Hypothalamus (tissue), 51 donors: ENCODE results near the gene SUFU.
"Not testable (repeated sequence)": the region's sequence is repeated elsewhere in the genome, so short reads cannot be mapped to it uniquely, and the experiment has no call there.

ENCODE experiments used
- DNase-seq, 51 donors: peaks; one replicate each; lab custom pipeline; 2025; lab: John Stamatoyannopoulos, UW

Gene SUFU

DNA sequence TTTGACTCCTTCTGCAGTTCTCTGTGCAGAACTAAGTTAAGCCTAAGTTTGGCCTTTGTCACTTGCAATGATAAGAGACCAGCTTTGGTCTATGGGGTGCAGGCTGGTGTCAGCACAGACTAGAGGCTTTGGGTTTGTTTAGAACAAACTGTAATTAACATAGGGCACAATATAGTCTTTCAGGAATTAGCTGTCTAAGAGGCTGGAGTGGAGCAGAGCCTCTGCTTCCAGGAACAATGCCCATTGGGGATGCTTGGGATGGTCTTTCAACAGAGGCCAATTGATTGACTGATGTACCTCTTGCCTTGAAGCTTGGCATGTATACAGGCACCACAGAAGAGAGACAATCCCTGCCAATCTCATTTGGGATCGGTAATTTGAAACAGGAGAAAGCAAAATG lies 4.7 kb downstream of the SUFU start:
- peak in 4 of 51 donors; percentile 7 to 36 (median 14) for DNase-seq

- no peak for DNase-seq
Observed at GRCh38 chr10:102509387-102509786, 5.6 kb downstream of the SUFU start.

DNA sequence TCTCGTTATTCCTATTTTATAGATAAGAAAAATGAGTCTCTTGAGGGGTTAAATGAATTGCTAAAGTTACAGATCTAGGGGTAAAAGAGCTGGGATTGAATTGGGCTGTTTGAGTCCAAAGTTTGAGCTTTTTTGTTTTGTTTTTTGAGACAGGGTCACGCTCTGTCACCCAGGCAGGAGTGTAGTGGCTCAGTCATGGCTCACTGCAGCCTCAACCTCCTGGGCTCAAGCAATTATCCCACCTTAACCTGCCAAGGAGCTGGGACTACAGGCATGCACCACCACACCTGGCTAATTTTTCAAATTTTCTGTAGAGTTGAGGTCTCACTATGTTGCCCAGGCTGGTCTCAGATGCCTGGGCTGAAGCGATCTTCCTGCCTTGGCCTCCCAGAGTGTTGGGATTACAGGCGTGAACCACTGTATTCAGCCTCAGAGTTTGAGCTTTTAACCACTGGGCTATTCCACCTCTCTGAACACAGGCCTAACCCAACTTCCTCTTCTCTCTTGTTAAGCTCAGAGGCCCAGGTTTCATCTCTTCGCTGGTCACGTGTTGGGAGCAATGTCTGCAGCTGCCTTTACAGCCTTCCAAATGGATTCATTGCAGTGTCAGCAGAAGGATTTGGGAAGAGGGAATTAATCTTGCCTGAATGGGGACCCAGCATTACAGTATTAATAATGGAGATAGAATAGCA lies 8.0 kb downstream of the SUFU start:
- DNase-seq = no peak

DNA sequence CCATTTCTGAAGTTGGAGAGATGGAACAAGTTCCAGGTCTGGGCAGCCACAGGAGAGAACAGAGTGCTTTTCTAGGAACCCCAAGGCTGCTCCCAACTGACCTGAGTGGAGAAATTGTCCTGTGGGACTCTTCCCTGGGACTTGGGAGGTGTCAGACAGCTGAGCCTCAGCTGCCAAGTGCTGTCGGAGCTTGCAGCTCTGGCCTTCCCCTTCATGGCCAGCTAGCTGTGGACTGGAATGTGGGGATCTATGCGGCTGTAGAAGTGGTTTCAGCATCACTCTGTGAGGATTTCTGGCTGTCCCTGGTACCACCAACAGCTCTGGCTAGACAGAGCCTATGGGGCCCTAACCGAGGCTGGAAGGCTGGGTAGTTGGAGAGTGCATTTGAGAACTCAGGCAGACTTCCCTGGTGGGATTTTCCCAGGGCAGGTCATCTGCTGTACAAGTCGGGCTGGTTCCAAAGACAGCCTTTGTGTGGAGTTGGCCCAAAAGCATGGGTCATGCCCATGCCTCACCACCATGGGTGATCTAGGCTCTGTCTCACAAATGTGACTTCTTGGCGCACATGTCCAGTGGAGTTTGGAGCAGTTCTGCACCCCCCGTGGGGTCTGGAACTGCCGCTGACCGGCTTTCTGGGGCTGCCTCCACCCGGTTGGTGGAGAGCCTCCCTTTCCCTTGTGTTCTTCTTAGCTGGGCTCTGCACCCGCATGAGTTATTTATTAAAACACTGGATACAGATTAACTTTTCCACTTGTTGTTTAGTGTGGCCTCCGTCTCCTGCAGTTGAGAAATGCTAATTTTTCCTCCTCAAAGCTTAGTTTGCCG lies 10.9 kb downstream of the SUFU start:
- DNase-seq = peak in 1 of 51 donors; percentile 24

DNA sequence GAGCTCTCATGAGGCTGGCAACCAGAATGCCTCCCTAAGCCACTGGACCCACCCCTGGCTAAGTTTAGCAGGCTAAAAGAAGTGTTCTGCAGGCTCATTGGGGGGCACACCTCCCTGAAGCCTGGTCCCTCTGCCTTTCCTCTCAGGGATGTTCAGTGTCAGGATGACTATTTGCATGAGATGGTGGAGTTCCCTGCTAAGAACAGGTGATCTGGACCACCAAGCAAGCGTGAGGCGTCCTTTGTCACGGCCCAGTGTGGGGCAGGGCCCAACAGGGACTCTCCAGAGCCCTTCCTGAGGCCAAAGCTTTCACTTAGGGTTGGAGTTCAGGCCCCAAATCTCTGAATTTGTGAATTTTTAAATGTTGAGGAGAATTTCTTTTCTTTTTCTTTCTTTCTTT lies 12.0 kb downstream of the SUFU start:
- no peak for DNase-seq

- DNase-seq = no peak
Observed at GRCh38 chr10:102517553-102517952, 13.8 kb downstream of the SUFU start.

DNA sequence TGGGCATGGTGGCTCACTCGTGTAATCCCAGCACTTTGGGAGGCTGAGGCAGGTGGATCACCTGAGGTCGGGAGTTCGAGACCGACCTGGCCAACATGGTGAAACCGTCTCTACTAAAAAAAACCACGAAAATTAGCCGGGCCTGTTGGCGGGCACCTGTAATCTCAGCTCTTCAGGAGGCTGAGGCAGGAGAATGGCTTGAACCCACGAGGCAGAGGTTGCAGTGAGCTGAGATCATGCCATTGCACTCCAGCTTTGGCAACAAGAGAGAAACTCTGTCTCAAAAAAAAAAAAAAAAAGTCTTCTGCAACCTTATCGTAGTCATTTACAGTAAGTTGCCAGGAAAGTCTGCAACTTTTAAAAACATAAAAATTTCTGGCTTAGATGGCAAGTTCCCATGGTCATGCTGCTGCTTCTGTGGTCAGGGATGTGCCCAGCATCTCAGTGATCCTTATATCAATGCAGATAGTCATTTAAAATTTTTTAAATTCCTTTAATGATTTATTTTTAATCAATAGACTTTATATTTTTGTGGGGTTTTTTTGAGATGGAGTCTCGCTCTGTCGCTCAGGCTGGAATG lies 15.6 kb downstream of the SUFU start:
- DNase-seq = no peak

GRCh38 chr10:102522874-102523249 lies 19.1 kb downstream of the SUFU start:
- DNase-seq = no peak

- no peak for DNase-seq
Observed at GRCh38 chr10:102523250-102524029, 19.7 kb downstream of the SUFU start.

DNA sequence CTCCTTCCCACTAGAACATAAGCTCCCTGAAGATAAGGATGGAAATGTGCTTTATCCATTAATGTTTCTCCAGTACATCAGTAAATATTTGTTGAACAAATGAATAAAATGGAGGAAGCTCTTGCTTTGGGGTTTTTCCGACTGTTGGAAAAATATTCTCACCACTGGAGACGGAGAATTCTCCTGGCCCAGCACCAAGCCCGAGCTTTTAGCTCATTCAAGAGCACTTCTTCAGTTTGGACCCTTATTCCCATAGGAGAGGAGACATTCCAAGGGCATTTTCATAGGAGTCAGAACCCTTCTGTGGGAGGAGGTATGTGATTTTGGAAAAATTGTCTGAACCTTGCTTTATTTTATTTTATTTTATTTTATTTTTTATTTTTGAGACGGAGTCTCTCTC lies 21.0 kb downstream of the SUFU start:
- no peak for DNase-seq

- DNase-seq = no peak
Observed at GRCh38 chr10:102527546-102527945, 23.8 kb downstream of the SUFU start.

GRCh38 chr10:102534333-102534732 lies 30.6 kb downstream of the SUFU start:
- no peak for DNase-seq

DNA sequence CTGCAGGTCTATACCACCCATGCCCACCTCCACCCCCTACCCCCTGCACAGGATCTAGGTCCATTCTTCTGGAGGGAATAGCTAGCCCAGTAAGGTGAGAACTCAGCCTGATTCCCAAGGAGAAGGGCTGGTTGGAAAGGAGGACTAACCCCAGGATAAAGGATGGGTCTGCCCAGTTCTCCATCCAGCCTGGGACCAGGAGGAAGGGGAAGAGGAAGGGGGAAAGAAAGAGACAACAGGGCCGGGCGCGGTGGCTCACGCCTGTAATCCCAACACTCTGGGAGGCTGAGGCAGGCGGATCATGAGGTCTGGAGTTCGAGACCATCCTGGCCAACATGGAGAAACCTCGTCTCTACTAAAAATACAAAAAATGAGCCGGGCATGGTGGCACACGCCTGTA lies 31.2 kb downstream of the SUFU start:
- not testable (repeated sequence) for DNase-seq

DNA sequence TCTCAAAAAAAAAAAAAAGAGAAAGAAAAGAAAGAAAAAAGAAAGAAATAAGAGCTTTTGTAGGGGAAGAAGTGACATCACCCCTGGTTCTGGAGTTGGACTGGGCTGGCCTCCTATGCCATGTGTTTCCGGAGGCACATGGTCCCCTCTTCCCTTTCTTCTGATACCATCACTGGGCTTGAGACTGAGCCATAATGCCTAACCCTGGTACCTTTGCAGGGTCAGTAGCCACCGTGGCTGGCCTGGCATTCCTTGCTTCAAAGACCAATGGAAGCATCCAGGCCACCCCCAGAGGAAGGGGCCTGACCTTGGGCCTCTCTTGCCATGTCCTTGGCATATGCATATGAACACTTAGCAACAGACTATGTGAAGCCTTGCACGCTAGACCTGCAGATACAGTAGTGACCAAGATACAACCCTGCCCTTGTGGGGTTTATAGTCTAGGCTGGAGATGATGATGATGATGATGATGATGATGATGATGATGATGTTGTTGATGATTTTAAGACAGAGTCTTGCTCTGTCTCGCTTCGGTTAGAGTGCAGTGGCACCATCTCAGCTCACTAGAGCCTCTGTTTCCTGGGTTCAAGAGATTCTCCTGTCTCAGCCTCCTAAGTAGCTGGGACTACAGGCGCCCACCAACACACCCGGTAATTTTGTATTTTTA lies 31.8 kb downstream of the SUFU start:
- no peak for DNase-seq

GRCh38 chr10:102537367-102537766 lies 33.6 kb downstream of the SUFU start:
- no peak for DNase-seq

- no peak for DNase-seq
Observed at GRCh38 chr10:102537948-102538347, 34.2 kb downstream of the SUFU start.

GRCh38 chr10:102538811-102539210 lies 35.0 kb downstream of the SUFU start:
- DNase-seq = no peak

- DNase-seq = no peak
Observed at GRCh38 chr10:102540023-102540422, 36.3 kb downstream of the SUFU start.

GRCh38 chr10:102542800-102543418 lies 39.1 kb downstream of the SUFU start:
- no peak for DNase-seq

DNA sequence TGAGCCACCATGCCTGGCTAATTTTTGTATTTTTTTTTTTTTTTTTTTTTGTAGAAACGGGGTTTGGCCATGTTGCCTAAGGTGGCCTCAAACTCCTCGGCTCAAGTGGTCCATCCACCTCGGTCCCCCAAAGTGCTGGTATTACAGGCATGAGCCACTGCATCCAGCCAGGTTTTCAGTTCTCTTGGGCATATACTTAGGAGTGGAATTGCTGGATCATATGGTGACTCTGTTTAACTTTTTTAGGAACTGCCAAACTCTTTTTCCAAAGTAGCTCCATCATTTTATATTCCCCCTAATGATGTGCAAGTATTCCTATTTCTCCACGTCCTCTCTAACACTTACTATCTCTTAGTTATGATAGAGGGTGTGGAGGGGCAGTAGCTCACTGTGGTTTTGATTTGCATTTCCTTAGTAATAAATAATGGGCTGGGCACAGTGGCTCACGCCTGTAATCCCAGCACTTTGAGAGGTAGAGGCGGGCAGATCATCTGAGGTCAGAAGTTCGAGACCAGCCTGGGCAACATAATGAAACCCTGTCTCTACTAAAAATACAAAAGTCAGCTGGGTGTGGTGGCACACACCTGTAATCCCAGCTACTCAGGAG lies 41.6 kb downstream of the SUFU start:
- DNase-seq = no peak
